Measurements from ENCODE around the gene NMNAT2.

- TF ChIP-seq POLR2A (IDR thresholded peaks at IDR 0.05) (no peak), CTCF (IDR thresholded peaks at IDR 0.05) (no peak), POLR2AphosphoS5 (IDR thresholded peaks at IDR 0.05) (no peak)
Measured at GRCh38 chr1:183215936-183216335, 202.2 kb downstream of the NMNAT2 start.

Measured in transverse colon (tissue), 4 donors.